ENCODE results near the gene SCARB1. TPM values are rescaled to one million over a fixed set of nuclear protein-coding genes. Genes with fewer than 3 reads are reported as not detected.

SCARB1 gene
- total and polyA plus RNA-seq, 2 of the 13 experiments (the other 11 are each of a cell fraction or from before 2014, with no cell fraction given), result 63.4 to 160 TPM

DNA sequence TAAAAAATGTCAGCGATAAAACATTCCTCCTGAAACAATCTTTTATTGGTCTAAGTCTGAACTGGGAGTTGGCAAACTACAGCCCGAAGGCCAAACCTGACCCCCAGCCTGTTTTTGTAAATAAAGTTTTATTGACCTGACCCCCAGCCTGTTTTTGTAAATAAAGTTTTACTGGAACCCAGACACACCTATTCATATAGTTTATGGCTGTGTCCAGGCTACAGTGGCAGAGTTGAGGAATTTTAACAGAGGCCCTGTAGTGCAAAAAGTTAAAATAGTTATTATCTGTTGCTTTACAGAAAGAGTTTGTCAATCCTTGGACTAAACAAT, 12.1 kb upstream of the SCARB1 start (continued):
- TF ChIP-seq, protein P1, sequence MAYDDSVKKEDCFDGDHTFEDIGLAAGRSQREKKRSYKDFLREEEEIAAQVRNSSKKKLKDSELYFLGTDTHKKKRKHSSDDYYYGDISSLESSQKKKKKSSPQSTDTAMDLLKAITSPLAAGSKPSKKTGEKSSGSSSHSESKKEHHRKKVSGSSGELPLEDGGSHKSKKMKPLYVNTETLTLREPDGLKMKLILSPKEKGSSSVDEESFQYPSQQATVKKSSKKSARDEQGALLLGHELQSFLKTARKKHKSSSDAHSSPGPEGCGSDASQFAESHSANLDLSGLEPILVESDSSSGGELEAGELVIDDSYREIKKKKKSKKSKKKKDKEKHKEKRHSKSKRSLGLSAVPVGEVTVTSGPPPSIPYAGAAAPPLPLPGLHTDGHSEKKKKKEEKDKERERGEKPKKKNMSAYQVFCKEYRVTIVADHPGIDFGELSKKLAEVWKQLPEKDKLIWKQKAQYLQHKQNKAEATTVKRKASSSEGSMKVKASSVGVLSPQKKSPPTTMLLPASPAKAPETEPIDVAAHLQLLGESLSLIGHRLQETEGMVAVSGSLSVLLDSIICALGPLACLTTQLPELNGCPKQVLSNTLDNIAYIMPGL (CRISPR knock-in tag; IDR thresholded peaks at IDR 0.05; ENCODE audit: borderline replicate concordance in 1 of 2, low read depth in 1 of 2), result no peak
- TF ChIP-seq, protein P2, sequence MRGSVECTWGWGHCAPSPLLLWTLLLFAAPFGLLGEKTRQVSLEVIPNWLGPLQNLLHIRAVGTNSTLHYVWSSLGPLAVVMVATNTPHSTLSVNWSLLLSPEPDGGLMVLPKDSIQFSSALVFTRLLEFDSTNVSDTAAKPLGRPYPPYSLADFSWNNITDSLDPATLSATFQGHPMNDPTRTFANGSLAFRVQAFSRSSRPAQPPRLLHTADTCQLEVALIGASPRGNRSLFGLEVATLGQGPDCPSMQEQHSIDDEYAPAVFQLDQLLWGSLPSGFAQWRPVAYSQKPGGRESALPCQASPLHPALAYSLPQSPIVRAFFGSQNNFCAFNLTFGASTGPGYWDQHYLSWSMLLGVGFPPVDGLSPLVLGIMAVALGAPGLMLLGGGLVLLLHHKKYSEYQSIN (CRISPR knock-in tag; IDR thresholded peaks at IDR 0.05; ENCODE audit: borderline replicate concordance), result no peak
- TF ChIP-seq ZNF780A (CRISPR knock-in tag; IDR thresholded peaks at IDR 0.05), result no peak
- TF ChIP-seq, protein P3, sequence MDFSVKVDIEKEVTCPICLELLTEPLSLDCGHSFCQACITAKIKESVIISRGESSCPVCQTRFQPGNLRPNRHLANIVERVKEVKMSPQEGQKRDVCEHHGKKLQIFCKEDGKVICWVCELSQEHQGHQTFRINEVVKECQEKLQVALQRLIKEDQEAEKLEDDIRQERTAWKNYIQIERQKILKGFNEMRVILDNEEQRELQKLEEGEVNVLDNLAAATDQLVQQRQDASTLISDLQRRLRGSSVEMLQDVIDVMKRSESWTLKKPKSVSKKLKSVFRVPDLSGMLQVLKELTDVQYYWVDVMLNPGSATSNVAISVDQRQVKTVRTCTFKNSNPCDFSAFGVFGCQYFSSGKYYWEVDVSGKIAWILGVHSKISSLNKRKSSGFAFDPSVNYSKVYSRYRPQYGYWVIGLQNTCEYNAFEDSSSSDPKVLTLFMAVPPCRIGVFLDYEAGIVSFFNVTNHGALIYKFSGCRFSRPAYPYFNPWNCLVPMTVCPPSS (IDR thresholded peaks at IDR 0.05), result no peak
- no peak for TF ChIP-seq CENPX (CRISPR knock-in tag; IDR thresholded peaks at IDR 0.05)
- TF ChIP-seq ZNF34 (CRISPR knock-in tag; IDR thresholded peaks at IDR 0.05; ENCODE audit: borderline replicate concordance), result no peak
- TF ChIP-seq, protein P4, sequence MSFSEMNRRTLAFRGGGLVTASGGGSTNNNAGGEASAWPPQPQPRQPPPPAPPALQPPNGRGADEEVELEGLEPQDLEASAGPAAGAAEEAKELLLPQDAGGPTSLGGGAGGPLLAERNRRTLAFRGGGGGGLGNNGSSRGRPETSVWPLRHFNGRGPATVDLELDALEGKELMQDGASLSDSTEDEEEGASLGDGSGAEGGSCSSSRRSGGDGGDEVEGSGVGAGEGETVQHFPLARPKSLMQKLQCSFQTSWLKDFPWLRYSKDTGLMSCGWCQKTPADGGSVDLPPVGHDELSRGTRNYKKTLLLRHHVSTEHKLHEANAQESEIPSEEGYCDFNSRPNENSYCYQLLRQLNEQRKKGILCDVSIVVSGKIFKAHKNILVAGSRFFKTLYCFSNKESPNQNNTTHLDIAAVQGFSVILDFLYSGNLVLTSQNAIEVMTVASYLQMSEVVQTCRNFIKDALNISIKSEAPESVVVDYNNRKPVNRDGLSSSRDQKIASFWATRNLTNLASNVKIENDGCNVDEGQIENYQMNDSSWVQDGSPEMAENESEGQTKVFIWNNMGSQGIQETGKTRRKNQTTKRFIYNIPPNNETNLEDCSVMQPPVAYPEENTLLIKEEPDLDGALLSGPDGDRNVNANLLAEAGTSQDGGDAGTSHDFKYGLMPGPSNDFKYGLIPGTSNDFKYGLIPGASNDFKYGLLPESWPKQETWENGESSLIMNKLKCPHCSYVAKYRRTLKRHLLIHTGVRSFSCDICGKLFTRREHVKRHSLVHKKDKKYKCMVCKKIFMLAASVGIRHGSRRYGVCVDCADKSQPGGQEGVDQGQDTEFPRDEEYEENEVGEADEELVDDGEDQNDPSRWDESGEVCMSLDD (CRISPR knock-in tag; IDR thresholded peaks at IDR 0.05; ENCODE audit: borderline replicate concordance), result no peak
- no peak for TF ChIP-seq ZNF253 (CRISPR knock-in tag; IDR thresholded peaks at IDR 0.05; ENCODE audit: borderline replicate concordance)
- TF ChIP-seq NBN (conservative IDR thresholded peaks at IDR 0.05), result no peak
- no peak for TF ChIP-seq ZSCAN25 (CRISPR knock-in tag; IDR thresholded peaks at IDR 0.05)
- no peak for TF ChIP-seq TAF1 (CRISPR knock-in tag; IDR thresholded peaks at IDR 0.05)
- TF ChIP-seq, protein P5, sequence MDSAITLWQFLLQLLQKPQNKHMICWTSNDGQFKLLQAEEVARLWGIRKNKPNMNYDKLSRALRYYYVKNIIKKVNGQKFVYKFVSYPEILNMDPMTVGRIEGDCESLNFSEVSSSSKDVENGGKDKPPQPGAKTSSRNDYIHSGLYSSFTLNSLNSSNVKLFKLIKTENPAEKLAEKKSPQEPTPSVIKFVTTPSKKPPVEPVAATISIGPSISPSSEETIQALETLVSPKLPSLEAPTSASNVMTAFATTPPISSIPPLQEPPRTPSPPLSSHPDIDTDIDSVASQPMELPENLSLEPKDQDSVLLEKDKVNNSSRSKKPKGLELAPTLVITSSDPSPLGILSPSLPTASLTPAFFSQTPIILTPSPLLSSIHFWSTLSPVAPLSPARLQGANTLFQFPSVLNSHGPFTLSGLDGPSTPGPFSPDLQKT (CRISPR knock-in tag; IDR thresholded peaks at IDR 0.05; ENCODE audit: borderline replicate concordance), result no peak
- no peak for TF ChIP-seq ZNF30 (CRISPR knock-in tag; IDR thresholded peaks at IDR 0.05)
- TF ChIP-seq ZNF572 (CRISPR knock-in tag; IDR thresholded peaks at IDR 0.05), result no peak
- TF ChIP-seq, protein P6, sequence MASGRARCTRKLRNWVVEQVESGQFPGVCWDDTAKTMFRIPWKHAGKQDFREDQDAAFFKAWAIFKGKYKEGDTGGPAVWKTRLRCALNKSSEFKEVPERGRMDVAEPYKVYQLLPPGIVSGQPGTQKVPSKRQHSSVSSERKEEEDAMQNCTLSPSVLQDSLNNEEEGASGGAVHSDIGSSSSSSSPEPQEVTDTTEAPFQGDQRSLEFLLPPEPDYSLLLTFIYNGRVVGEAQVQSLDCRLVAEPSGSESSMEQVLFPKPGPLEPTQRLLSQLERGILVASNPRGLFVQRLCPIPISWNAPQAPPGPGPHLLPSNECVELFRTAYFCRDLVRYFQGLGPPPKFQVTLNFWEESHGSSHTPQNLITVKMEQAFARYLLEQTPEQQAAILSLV (CRISPR knock-in tag; IDR thresholded peaks at IDR 0.05; ENCODE audit: borderline replicate concordance), result no peak
- no peak for TF ChIP-seq PLRG1 (conservative IDR thresholded peaks at IDR 0.05)
- TF ChIP-seq, protein P7, sequence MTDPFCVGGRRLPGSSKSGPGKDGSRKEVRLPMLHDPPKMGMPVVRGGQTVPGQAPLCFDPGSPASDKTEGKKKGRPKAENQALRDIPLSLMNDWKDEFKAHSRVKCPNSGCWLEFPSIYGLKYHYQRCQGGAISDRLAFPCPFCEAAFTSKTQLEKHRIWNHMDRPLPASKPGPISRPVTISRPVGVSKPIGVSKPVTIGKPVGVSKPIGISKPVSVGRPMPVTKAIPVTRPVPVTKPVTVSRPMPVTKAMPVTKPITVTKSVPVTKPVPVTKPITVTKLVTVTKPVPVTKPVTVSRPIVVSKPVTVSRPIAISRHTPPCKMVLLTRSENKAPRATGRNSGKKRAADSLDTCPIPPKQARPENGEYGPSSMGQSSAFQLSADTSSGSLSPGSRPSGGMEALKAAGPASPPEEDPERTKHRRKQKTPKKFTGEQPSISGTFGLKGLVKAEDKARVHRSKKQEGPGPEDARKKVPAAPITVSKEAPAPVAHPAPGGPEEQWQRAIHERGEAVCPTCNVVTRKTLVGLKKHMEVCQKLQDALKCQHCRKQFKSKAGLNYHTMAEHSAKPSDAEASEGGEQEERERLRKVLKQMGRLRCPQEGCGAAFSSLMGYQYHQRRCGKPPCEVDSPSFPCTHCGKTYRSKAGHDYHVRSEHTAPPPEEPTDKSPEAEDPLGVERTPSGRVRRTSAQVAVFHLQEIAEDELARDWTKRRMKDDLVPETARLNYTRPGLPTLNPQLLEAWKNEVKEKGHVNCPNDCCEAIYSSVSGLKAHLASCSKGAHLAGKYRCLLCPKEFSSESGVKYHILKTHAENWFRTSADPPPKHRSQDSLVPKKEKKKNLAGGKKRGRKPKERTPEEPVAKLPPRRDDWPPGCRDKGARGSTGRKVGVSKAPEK (CRISPR knock-in tag; IDR thresholded peaks at IDR 0.05; ENCODE audit: borderline replicate concordance), result no peak
- no peak for TF ChIP-seq ZNF619 (CRISPR knock-in tag; IDR thresholded peaks at IDR 0.05)
